Neuronal stem cell (in vitro differentiated cells): Measurements from ENCODE around the gene SLC10A7.
A peak's percentile ranks its signal among the peaks of the same experiment; 100 is the strongest.

Source experiments
- DNase-seq: peaks from one replicate; pipeline ENCODE4 v3.0.0-alpha.2; 2013; ENCODE audit warnings: low spot score
- H2AFZ ChIP-seq: one replicate; pipeline ENCODE4 v1.6.1; 2013; ENCODE audit warnings: mild to moderate bottlenecking, low read length, inconsistent platforms
- H2AK5ac ChIP-seq: 2 replicates; pipeline ENCODE4 v1.6.1; 2013; ENCODE audit warnings: low read depth, mild to moderate bottlenecking, inconsistent platforms, low read length, moderate library complexity, mixed read lengths
- H2BK120ac ChIP-seq: 2 replicates; pipeline ENCODE4 v1.6.1; 2013; ENCODE audit warnings: low read depth, mild to moderate bottlenecking, inconsistent platforms, low read length, moderate library complexity, mixed read lengths
- H2BK12ac ChIP-seq: one replicate; pipeline ENCODE4 v1.6.1; 2013; ENCODE audit warnings: low read length, inconsistent platforms
- H2BK15ac ChIP-seq: 2 replicates; pipeline ENCODE4 v1.6.1; 2013; ENCODE audit warnings: mild to moderate bottlenecking, low read length, inconsistent platforms, mixed read lengths
- H2BK5ac ChIP-seq: one replicate; pipeline ENCODE4 v1.6.1; 2013; ENCODE audit warnings: inconsistent platforms, mild to moderate bottlenecking, low read length, moderate library complexity
- H3K14ac ChIP-seq: one replicate; pipeline ENCODE4 v1.6.1; 2013; ENCODE audit warnings: low read length, inconsistent platforms
- H3K18ac ChIP-seq: 2 replicates; pipeline ENCODE4 v1.6.1; 2013; ENCODE audit warnings: low read length, inconsistent platforms
- H3K23ac ChIP-seq: 2 replicates; pipeline ENCODE4 v1.6.1; 2013; ENCODE audit warnings: low read depth, mild to moderate bottlenecking, mixed read lengths, low read length, inconsistent platforms; ENCODE audit not compliant: poor library complexity
- H3K27ac ChIP-seq: replicated peaks from 3 replicates; pipeline ENCODE4 v1.5.1; 2013; ENCODE audit warnings: low read length, inconsistent platforms
- H3K27me3 ChIP-seq, 3 experiments: 2 replicates each; pipeline ENCODE4 v1.6.1; 2013; ENCODE audit warnings: low read length in 3 of 3, mild to moderate bottlenecking in 2 of 3, inconsistent platforms in 1 of 3, low read depth in 1 of 3, mixed read lengths in 1 of 3, moderate library complexity in 1 of 3; ENCODE audit not compliant: control insufficient read depth in 3 of 3, insufficient read depth in 3 of 3
- H3K36me3 ChIP-seq, 2 donors: replicated peaks in 1 of 2; 2 replicates each; pipeline ENCODE4 v1.6.1; 2013; ENCODE audit warnings: low read length in 2 of 2; ENCODE audit not compliant: control insufficient read depth in 2 of 2, insufficient read depth in 2 of 2
- H3K4ac ChIP-seq: 2 replicates; pipeline ENCODE4 v1.6.1; 2013; ENCODE audit warnings: inconsistent platforms, mild to moderate bottlenecking, low read length, moderate library complexity
- H3K4me1 ChIP-seq, 2 donors: 1 replicate in 1 of 2; 2 replicates in 1 of 2; pipeline ENCODE4 v1.6.1; 2013; ENCODE audit warnings: low read length in 2 of 2, low read depth in 1 of 2; ENCODE audit not compliant: control insufficient read depth in 2 of 2, insufficient read depth in 1 of 2
- H3K4me2 ChIP-seq: one replicate; pipeline ENCODE4 v1.6.1; 2013; ENCODE audit warnings: mild to moderate bottlenecking, low read length, inconsistent platforms; ENCODE audit not compliant: insufficient read depth, poor library complexity, severe bottlenecking
- H3K4me3 ChIP-seq, 2 donors: 2 replicates each; pipeline ENCODE4 v1.5.1; 2013; ENCODE audit warnings: low read length in 2 of 2, mild to moderate bottlenecking in 2 of 2, inconsistent platforms in 1 of 2, moderate library complexity in 1 of 2
- H3K79me1 ChIP-seq: one replicate; pipeline ENCODE4 v1.6.1; 2013; ENCODE audit warnings: low read depth, mild to moderate bottlenecking, inconsistent platforms, low read length, moderate library complexity
- H3K9ac ChIP-seq: one replicate; pipeline ENCODE4 v1.6.1; 2013; ENCODE audit warnings: mild to moderate bottlenecking, low read depth, low read length, inconsistent platforms; ENCODE audit not compliant: poor library complexity
- H3K9me3 ChIP-seq, 2 donors: replicated peaks in 1 of 2; 2 replicates each; pipeline versions ENCODE3 to v1.6.1; 2013; ENCODE audit warnings: low read length in 2 of 2, mild to moderate bottlenecking in 2 of 2, inconsistent platforms in 1 of 2, low read depth in 1 of 2, mixed read lengths in 1 of 2, moderate library complexity in 1 of 2; ENCODE audit not compliant: control insufficient read depth in 2 of 2, insufficient read depth in 1 of 2
- H4K8ac ChIP-seq: one replicate; pipeline ENCODE4 v1.6.1; 2013; ENCODE audit warnings: low read depth, mild to moderate bottlenecking, inconsistent platforms, low read length, moderate library complexity
- H4K91ac ChIP-seq: one replicate; pipeline ENCODE4 v1.6.1; 2013; ENCODE audit warnings: low read length, low read depth, mild to moderate bottlenecking, inconsistent platforms; ENCODE audit not compliant: poor library complexity
- WGBS, 2 donors: extraction: QIAGEN DNeasy Blood & Tissue Kit; methylation state at CpG; one replicate each; pipeline ENCODE4 v1.1.7; 2013; ENCODE audit warnings: missing lambda C conversion rate in 2 of 2, mixed read lengths in 1 of 2; ENCODE audit not compliant: insufficient read length in 2 of 2, insufficient replicate concordance in 1 of 2; ENCODE audit errors: extremely low coverage in 2 of 2; 5-methylcytosine and 5-hydroxymethylcytosine counted together

SLC10A7 gene

DNA sequence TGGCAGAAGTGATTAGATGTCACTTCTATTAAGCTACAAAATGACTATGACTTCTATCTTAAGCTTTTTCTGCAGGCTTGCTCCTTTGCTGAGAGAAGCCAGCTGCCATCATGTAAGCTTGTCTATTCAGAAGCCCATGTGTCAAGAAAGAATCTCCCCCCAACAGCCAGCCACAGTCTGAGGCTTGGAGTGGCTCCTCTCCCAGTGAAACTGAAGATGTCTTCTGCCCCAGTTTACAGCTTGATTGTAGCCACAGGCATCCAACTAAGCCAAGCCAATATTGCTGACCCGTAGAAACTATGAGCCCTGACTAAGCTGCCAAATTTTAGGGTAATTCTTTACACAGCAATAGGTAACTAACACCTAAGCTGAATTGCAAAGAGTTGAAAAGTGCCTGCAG, 26.7 kb upstream of the SLC10A7 start:
- no peak overlapping the region for H2BK12ac ChIP-seq
- no peak overlapping the region for H4K91ac ChIP-seq
- no peak overlapping the region for H3K9ac ChIP-seq
- H3K18ac ChIP-seq, result peak overlapping the region; percentile 16
- H3K4me2 ChIP-seq, result no peak overlapping the region
- H3K9me3 ChIP-seq, result no peaks in the 10 kb centered on the region
- no peak for DNase-seq
- H2BK15ac ChIP-seq, result no peak overlapping the region
- no peaks in the 10 kb centered on the region for H3K79me1 ChIP-seq
- no peak overlapping the region for H3K4me3 ChIP-seq
- H2AFZ ChIP-seq, result no peak overlapping the region
- H3K4ac ChIP-seq, result no peak overlapping the region
- no peak overlapping the region for H3K23ac ChIP-seq
- H3K14ac ChIP-seq, result no peak overlapping the region
- H3K36me3 ChIP-seq, result no peaks in the 10 kb centered on the region
- H2BK120ac ChIP-seq, result no peak overlapping the region
- H3K4me1 ChIP-seq, result no peaks in the 10 kb centered on the region
- H4K8ac ChIP-seq, result no peak overlapping the region
- H3K27ac ChIP-seq, result no peak overlapping the region
- no peak overlapping the region for H2BK5ac ChIP-seq
- WGBS, 2 donors, result no CpG with 5 or more reads among the region's 1 CpG
- H2AK5ac ChIP-seq, result no peak overlapping the region
- H3K27me3 ChIP-seq, result no peaks in the 10 kb centered on the region

DNA sequence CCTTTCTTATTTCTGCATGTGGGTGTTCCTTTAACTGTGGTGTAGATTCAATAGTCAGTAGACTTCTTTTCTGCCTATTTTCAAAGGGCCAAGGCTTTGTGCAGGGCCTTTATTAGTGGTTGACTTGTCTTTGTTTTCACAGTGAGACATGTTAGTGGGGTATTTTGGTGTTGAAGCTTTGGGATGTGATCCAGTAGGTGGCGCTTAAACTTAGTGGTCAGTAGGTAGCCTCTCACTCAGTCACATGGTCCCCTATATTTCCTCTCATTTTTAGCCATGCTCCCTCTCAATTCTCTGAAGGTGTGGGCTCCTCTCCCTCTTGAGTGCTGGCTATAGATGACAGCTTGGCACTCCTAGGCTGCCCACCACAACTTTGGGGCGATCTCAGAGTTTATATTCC, 23.4 kb upstream of the SLC10A7 start:
- Histone ChIP-seq H3K23ac (no peak overlapping the region), H3K4ac (no peak overlapping the region), H3K14ac (no peak overlapping the region), H2AK5ac (no peak overlapping the region), H3K27me3 (no peaks in the 10 kb centered on the region), H4K91ac (no peak overlapping the region), H3K79me1 (no peaks in the 10 kb centered on the region), H3K4me3 (no peak overlapping the region), H2BK15ac (no peak overlapping the region), H2BK5ac (no peak overlapping the region), H2AFZ (peak overlapping the region; percentile 34), H3K27ac (no peak overlapping the region), H3K4me1 (no peaks in the 10 kb centered on the region), H2BK120ac (no peak overlapping the region), H3K9ac (no peak overlapping the region), H2BK12ac (no peak overlapping the region), H4K8ac (no peak overlapping the region), H3K4me2 (no peak overlapping the region), H3K36me3 (no peaks in the 10 kb centered on the region), H3K9me3 (no peaks in the 10 kb centered on the region), H3K18ac (peak overlapping the region; percentile 27)
- WGBS, 2 donors, result no CpG with 5 or more reads among the region's 2 CpGs
- no peak for DNase-seq

GRCh38 chr4:146534178-146534577, 12.4 kb upstream of the SLC10A7 start:
- H3K14ac ChIP-seq, result no peak overlapping the region
- H3K79me1 ChIP-seq, result no peaks in the 10 kb centered on the region
- H3K4me1 ChIP-seq, result no peaks in the 10 kb centered on the region
- DNase-seq, result no peak
- H2BK120ac ChIP-seq, result no peak overlapping the region
- H2AK5ac ChIP-seq, result no peak overlapping the region
- no peaks in the 10 kb centered on the region for H3K9me3 ChIP-seq
- H3K27ac ChIP-seq, result no peak overlapping the region
- H3K23ac ChIP-seq, result no peak overlapping the region
- H2BK5ac ChIP-seq, result no peak overlapping the region
- no peak overlapping the region for H2BK12ac ChIP-seq
- H3K27me3 ChIP-seq, result no peaks in the 10 kb centered on the region
- H3K4ac ChIP-seq, result no peak overlapping the region
- no peak overlapping the region for H3K4me2 ChIP-seq
- H3K9ac ChIP-seq, result no peak overlapping the region
- H3K4me3 ChIP-seq, result no peak overlapping the region
- H2AFZ ChIP-seq, result no peak overlapping the region
- no peak overlapping the region for H2BK15ac ChIP-seq
- H4K91ac ChIP-seq, result no peak overlapping the region
- no peak overlapping the region for H4K8ac ChIP-seq
- H3K18ac ChIP-seq, result no peak overlapping the region
- no peaks in the 10 kb centered on the region for H3K36me3 ChIP-seq

DNA sequence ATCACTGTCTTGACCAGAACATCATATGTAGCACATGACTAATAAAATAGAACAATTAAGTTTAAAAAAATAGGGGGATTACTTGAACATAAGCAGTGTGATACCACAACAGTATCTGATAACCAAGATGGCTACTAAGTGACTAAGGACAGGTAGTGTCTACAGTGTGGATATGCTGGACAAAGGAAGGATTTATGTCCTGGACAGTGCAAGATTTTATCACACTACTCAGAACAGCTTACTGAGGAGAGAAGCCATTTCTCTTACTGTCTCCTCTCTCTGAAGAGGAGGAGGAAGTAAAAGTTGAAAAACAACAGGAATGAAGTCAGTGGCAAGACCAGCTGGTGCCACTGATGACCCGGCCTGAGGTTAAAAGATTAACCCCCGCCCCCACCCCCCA, 4.0 kb upstream of the SLC10A7 start:
- no peak overlapping the region for H3K27ac ChIP-seq
- no peak overlapping the region for H2BK120ac ChIP-seq
- no peak overlapping the region for H2AFZ ChIP-seq
- H2BK12ac ChIP-seq, result no peak overlapping the region
- H3K4me3 ChIP-seq, result no peak overlapping the region
- no peak overlapping the region for H3K23ac ChIP-seq
- H3K4me2 ChIP-seq, result no peak overlapping the region
- H3K27me3 ChIP-seq, result peaks cover 0 to 2% (median 0%) of the 10 kb centered on the region in 3 experiments
- no peak overlapping the region for H2BK15ac ChIP-seq
- no CpG with 5 or more reads among the region's 2 CpGs for WGBS, 2 donors
- no peak overlapping the region for H2AK5ac ChIP-seq
- H3K79me1 ChIP-seq, result no peaks in the 10 kb centered on the region
- H3K4ac ChIP-seq, result no peak overlapping the region
- H2BK5ac ChIP-seq, result no peak overlapping the region
- H3K14ac ChIP-seq, result no peak overlapping the region
- no peak overlapping the region for H4K91ac ChIP-seq
- H4K8ac ChIP-seq, result no peak overlapping the region
- no peak overlapping the region for H3K9ac ChIP-seq
- peaks cover 2% of the 10 kb centered on the region in 2 donors for H3K4me1 ChIP-seq
- H3K18ac ChIP-seq, result no peak overlapping the region
- H3K36me3 ChIP-seq, result no peaks in the 10 kb centered on the region
- no peaks in the 10 kb centered on the region for H3K9me3 ChIP-seq
- no peak for DNase-seq
